Measurements from ENCODE around the gene TMC2. TPM values are rescaled to one million over a fixed set of nuclear protein-coding genes. Genes with fewer than 3 reads are reported as not detected.

The TMC2 gene
- total RNA-seq, 2 experiments from 2014 or later, result not detected

DNA sequence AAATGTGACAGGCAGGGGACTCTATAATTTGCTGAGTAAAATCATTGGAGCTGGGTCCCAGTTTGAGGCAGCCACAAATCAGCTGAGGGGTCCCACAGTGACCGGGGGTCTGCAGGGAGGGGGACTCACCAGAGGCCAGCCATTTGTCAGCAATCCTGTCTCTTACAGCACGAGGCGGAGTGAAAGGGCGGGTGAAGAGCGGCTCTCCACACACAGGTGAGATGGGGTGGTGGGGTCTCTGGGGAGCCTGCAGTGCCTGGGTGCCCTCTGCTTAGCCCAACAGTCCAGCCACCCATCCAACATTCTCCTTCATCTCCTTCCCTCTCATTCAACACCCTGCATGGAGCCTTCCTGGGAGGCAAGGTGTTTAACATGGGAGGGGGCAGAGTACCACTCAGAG is 728 bp downstream of the TMC2 start:
- DNase-seq (no peak), ATAC-seq (no peak)
- Mint-ChIP-seq H3K27ac (no peak overlapping the region), H3K4me3 (no peak overlapping the region), H3K9me3 (ENCODE audit: low read depth) (no peaks in the 10 kb centered on the region), H3K27me3 (peaks cover 46% of the 10 kb centered on the region), H3K36me3 (no peaks in the 10 kb centered on the region), H3K4me1 (no peaks in the 10 kb centered on the region)
- CTCF ChIA-PET, result no interaction called here

DNA sequence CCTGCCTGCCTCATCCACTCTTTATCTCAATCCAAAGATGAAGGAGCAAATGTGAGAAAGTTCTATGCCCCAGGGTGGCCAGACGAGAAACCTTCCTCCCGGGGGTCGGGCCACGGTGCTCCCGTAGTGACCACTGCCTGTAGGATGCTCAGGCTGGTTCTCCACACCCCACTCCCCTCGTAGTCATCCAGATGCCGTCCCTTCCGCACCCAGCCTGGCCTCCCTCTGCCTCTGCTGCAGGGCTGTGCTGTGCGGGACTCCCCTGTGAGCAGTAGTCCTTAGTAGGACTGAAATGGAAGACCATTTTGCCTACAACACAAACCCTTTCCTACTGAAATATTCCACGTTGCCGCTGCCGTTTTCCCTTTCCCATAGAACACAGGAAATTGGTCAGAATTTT is 2.0 kb downstream of the TMC2 start:
- Mint-ChIP-seq H3K27me3 (peaks cover 48% of the 10 kb centered on the region), H3K36me3 (no peaks in the 10 kb centered on the region), H3K9me3 (ENCODE audit: low read depth) (no peaks in the 10 kb centered on the region), H3K27ac (no peak overlapping the region), H3K4me1 (no peaks in the 10 kb centered on the region), H3K4me3 (no peak overlapping the region)
- no peak for DNase-seq
- ATAC-seq, result no peak
- CTCF ChIA-PET, result no interaction called here

DNA sequence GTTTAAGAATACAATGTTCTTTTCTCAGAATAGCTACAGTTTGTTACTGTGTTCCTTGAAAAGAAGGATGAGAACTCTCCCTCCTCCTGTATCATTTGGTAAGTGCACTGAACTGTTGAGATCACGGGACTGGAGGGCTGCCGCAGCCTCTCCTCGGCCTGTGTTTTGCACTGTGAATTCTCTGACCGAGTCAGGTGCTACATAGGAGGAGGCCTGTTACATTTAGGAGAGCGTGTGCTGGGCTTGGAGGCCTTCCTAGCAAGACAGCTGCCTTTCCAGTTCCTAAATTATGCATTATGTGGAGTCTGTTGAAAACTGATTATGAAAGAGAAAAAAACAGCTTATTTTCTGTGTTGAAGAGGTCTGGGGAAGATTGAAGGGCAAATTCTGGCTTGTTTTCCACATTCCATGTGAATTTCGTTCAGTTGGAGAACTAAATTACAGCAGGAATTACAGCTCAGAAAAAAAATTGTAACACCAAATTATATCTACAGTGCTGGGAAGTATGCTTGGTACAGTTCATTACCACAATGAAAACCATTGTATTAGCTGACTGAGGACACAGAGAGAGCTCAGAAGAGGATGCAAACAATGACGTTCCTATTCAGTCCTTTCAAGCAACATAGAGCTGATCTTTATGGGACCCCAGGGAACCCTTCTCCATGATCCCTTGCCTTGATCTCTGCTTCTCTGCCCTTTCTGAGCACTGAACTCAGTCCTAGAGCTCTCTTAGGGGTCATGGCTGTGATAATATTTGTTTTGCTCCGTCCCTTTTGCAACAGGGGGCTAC is 2.8 kb downstream of the TMC2 start:
- Mint-ChIP-seq H3K27me3 (peaks cover 46% of the 10 kb centered on the region), H3K4me1 (no peaks in the 10 kb centered on the region), H3K36me3 (no peaks in the 10 kb centered on the region), H3K27ac (no peak overlapping the region), H3K4me3 (no peak overlapping the region), H3K9me3 (ENCODE audit: low read depth) (no peaks in the 10 kb centered on the region)
- CTCF ChIA-PET, result interaction anchor here (0.6 to 3.0 kb wide), 3 partner anchors 8 to 17 kb away, joined by 3 to 12 read pairs (median 3); no protein-coding TSS in a partner anchor
- ATAC-seq (no peak), DNase-seq (no peak)

GRCh38 chr20:2541940-2542339 is 5.6 kb downstream of the TMC2 start:
- no peaks in the 10 kb centered on the region for H3K36me3 Mint-ChIP-seq
- ATAC-seq (no peak), DNase-seq (no peak)
- no peak overlapping the region for H3K27ac Mint-ChIP-seq
- H3K27me3 Mint-ChIP-seq, result peaks cover 56% of the 10 kb centered on the region
- no peak overlapping the region for H3K4me3 Mint-ChIP-seq
- H3K4me1 Mint-ChIP-seq, result no peaks in the 10 kb centered on the region
- no peaks in the 10 kb centered on the region for H3K9me3 Mint-ChIP-seq (ENCODE audit: low read depth)
- CTCF ChIA-PET, result interaction anchor here (3.0 kb wide), 1 partner anchor 20 kb away, joined by 12 read pairs; no protein-coding TSS in a partner anchor

DNA sequence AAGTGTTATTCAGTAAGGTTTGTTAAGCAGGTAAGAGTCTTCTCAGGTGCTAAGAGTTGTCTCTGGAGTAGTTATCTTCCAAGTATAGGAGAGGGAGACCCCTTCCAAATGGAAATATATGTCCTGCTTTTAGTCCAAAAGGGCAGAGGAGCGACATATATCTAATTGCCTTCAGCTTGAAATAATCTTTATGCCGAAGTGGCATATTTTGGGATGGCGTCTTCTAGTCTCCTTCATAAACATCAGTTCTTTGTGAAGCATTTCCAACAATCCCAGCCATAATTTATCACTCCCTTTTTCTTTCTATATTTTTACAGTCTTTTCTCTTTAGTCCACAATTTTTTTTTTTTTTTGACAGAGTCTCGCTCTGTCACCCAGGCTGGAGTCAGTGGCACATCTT is 6.0 kb downstream of the TMC2 start:
- Mint-ChIP-seq H3K4me1 (no peaks in the 10 kb centered on the region), H3K36me3 (no peaks in the 10 kb centered on the region), H3K27me3 (peaks cover 59% of the 10 kb centered on the region), H3K4me3 (no peak overlapping the region), H3K9me3 (ENCODE audit: low read depth) (no peaks in the 10 kb centered on the region), H3K27ac (no peak overlapping the region)
- ATAC-seq (no peak), DNase-seq (no peak)
- CTCF ChIA-PET, result no interaction called here

DNA sequence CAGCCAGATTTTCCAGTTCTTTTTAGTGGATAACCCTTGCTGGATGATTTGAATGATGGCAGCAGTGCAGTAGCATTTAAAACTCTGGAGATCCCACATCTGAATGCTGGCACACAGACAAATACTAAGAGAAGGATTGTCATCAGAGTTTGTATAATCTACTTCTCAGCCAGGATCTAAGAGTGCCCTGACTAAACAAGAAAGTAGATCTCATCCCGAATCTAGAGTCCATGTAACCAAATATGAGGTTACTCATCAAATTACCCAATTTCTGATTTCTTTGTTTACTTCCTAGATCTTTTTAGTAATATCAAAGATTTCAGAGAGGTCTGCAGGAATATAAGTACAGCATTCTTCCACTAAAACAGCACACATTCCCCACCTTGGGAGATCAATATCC is 7.8 kb downstream of the TMC2 start:
- Mint-ChIP-seq H3K4me3 (no peak overlapping the region), H3K36me3 (no peaks in the 10 kb centered on the region), H3K9me3 (ENCODE audit: low read depth) (no peaks in the 10 kb centered on the region), H3K27me3 (peaks cover 50% of the 10 kb centered on the region), H3K27ac (no peak overlapping the region), H3K4me1 (no peaks in the 10 kb centered on the region)
- CTCF ChIA-PET, result no interaction called here
- DNase-seq (no peak), ATAC-seq (no peak)

- H3K36me3 Mint-ChIP-seq, result no peaks in the 10 kb centered on the region
- no peak overlapping the region for H3K4me3 Mint-ChIP-seq
- H3K27ac Mint-ChIP-seq, result no peak overlapping the region
- H3K9me3 Mint-ChIP-seq (ENCODE audit: low read depth), result no peaks in the 10 kb centered on the region
- CTCF ChIA-PET, result no interaction called here
- no peaks in the 10 kb centered on the region for H3K4me1 Mint-ChIP-seq
- no peak for DNase-seq
- H3K27me3 Mint-ChIP-seq, result peaks cover 51% of the 10 kb centered on the region
- ATAC-seq, result no peak
Measured at GRCh38 chr20:2545594-2545993, 9.2 kb downstream of the TMC2 start.

GRCh38 chr20:2557873-2558580 is 21.7 kb downstream of the TMC2 start:
- no peak overlapping the region for H3K27ac Mint-ChIP-seq
- no peaks in the 10 kb centered on the region for H3K9me3 Mint-ChIP-seq (ENCODE audit: low read depth)
- DNase-seq (no peak), ATAC-seq (no peak)
- H3K4me3 Mint-ChIP-seq, result no peak overlapping the region
- no peaks in the 10 kb centered on the region for H3K4me1 Mint-ChIP-seq
- no peaks in the 10 kb centered on the region for H3K36me3 Mint-ChIP-seq
- CTCF ChIA-PET, result no interaction called here
- H3K27me3 Mint-ChIP-seq, result peaks cover 70% of the 10 kb centered on the region

GRCh38 chr20:2558581-2559278 is 22.4 kb downstream of the TMC2 start:
- H3K27me3 Mint-ChIP-seq, result peaks cover 67% of the 10 kb centered on the region
- ATAC-seq, result no peak
- H3K9me3 Mint-ChIP-seq (ENCODE audit: low read depth), result no peaks in the 10 kb centered on the region
- CTCF ChIA-PET, result no interaction called here
- no peak overlapping the region for H3K4me3 Mint-ChIP-seq
- no peak overlapping the region for H3K27ac Mint-ChIP-seq
- no peaks in the 10 kb centered on the region for H3K36me3 Mint-ChIP-seq
- DNase-seq, result no peak
- H3K4me1 Mint-ChIP-seq, result no peaks in the 10 kb centered on the region

GRCh38 chr20:2559279-2559626 is 22.9 kb downstream of the TMC2 start:
- H3K4me1 Mint-ChIP-seq, result no peaks in the 10 kb centered on the region
- H3K4me3 Mint-ChIP-seq, result no peak overlapping the region
- H3K9me3 Mint-ChIP-seq (ENCODE audit: low read depth), result no peaks in the 10 kb centered on the region
- CTCF ChIA-PET, result no interaction called here
- no peak for ATAC-seq
- peaks cover 62% of the 10 kb centered on the region for H3K27me3 Mint-ChIP-seq
- H3K27ac Mint-ChIP-seq, result no peak overlapping the region
- no peaks in the 10 kb centered on the region for H3K36me3 Mint-ChIP-seq
- no peak for DNase-seq

DNA sequence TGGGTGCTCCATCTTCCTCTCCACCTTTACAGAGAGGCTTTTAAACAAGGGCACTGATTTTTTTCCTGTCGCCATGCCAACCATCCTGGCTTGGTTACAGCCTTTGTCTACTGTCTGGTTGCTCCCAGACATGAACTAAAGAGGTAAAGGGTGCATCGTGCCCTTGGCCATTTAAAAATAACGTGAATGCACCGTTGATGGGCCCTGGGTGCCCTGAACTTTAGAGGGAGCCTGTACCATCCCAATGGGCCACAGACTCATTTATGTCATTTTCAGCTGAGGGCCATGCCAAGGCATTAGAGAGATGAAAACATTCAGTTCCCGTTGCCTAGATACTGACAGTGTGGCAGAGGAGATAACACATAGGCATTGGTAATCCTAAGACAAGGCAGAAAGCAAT is 23.3 kb downstream of the TMC2 start:
- H3K9me3 Mint-ChIP-seq (ENCODE audit: low read depth), result no peaks in the 10 kb centered on the region
- CTCF ChIA-PET, result no interaction called here
- H3K4me3 Mint-ChIP-seq, result no peak overlapping the region
- no peak for DNase-seq
- H3K4me1 Mint-ChIP-seq, result no peaks in the 10 kb centered on the region
- no peak for ATAC-seq
- H3K27me3 Mint-ChIP-seq, result peaks cover 58% of the 10 kb centered on the region
- no peak overlapping the region for H3K27ac Mint-ChIP-seq
- H3K36me3 Mint-ChIP-seq, result no peaks in the 10 kb centered on the region

DNA sequence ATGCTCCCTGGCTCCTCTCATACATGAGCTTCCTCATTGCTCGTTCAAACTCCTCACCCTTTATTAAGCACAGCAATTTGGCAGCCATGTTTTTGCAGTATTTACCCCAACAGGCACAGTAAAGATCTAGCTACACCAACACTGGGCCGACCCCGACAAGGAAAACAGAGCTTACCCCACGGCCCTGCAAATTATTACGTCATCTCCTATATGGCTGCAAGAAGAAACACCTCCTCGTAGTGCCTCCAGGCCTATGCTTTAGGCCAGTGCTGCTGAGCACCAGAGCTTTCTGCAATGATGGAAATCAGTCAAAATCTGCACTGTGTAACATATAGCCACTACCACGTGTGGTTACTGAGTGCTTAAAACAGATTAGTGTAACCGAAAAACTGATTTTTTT is 26.7 kb downstream of the TMC2 start:
- CTCF ChIA-PET, result interaction anchor here (0.8 kb wide), 1 partner anchor 176 kb away, joined by 3 read pairs; no protein-coding TSS in a partner anchor
- DNase-seq (no peak), ATAC-seq (no peak)
- no peaks in the 10 kb centered on the region for H3K9me3 Mint-ChIP-seq (ENCODE audit: low read depth)
- H3K4me3 Mint-ChIP-seq, result no peak overlapping the region
- no peaks in the 10 kb centered on the region for H3K36me3 Mint-ChIP-seq
- no peak overlapping the region for H3K27ac Mint-ChIP-seq
- no peaks in the 10 kb centered on the region for H3K4me1 Mint-ChIP-seq
- peaks cover 52% of the 10 kb centered on the region for H3K27me3 Mint-ChIP-seq

GRCh38 chr20:2564406-2564805 is 28.0 kb downstream of the TMC2 start:
- Mint-ChIP-seq H3K9me3 (ENCODE audit: low read depth) (no peaks in the 10 kb centered on the region), H3K4me1 (no peaks in the 10 kb centered on the region), H3K27ac (no peak overlapping the region), H3K36me3 (no peaks in the 10 kb centered on the region), H3K4me3 (no peak overlapping the region), H3K27me3 (peaks cover 55% of the 10 kb centered on the region)
- DNase-seq (no peak), ATAC-seq (no peak)
- CTCF ChIA-PET, result interaction anchor here (0.6 kb wide), 1 partner anchor 1695 kb away, joined by 3 read pairs; no protein-coding TSS in a partner anchor

- Mint-ChIP-seq H3K27ac (no peak overlapping the region), H3K4me1 (no peaks in the 10 kb centered on the region), H3K27me3 (peaks cover 71% of the 10 kb centered on the region), H3K9me3 (ENCODE audit: low read depth) (no peaks in the 10 kb centered on the region), H3K4me3 (no peak overlapping the region), H3K36me3 (no peaks in the 10 kb centered on the region)
- ATAC-seq (no peak), DNase-seq (no peak)
- CTCF ChIA-PET, result interaction anchor here (1.1 kb wide), 1 partner anchor 52 kb away, joined by 3 read pairs; no protein-coding TSS in a partner anchor
Measured at GRCh38 chr20:2575682-2576081, 39.3 kb downstream of the TMC2 start.

Data from activated CD8-positive, alpha-beta memory T cell treated with anti-CD3 and anti-CD28 coated beads, Interleukin-2, amount 10 ng/mL, durations not matched to agents 7 days and 5 days (primary cell).